IgD-negative memory B cell (primary cell): ENCODE results near the gene LIFR. TPM values are rescaled to one million over a fixed set of nuclear protein-coding genes. Genes with fewer than 3 reads are reported as not detected.

Experiments
- H3K27ac Mint-ChIP-seq, 3 donors: one replicate each; pipeline ENCODE4 v1.8.0; 2020 to 2022; ENCODE audit warnings: mild to moderate bottlenecking in 3 of 3, mixed read lengths in 3 of 3, moderate library complexity in 1 of 3
- H3K27me3 Mint-ChIP-seq: one replicate; pipeline ENCODE4 v1.8.0; 2021; ENCODE audit warnings: mixed read lengths
- H3K36me3 Mint-ChIP-seq: one replicate; pipeline ENCODE4 v1.8.0; 2020; ENCODE audit warnings: mild to moderate bottlenecking, mixed read lengths
- H3K4me1 Mint-ChIP-seq, 3 donors: one replicate each; pipeline ENCODE4 v1.8.0; 2020 to 2022; ENCODE audit warnings: mixed read lengths in 3 of 3, mild to moderate bottlenecking in 1 of 3
- H3K4me3 Mint-ChIP-seq, 4 donors: one replicate each; pipeline ENCODE4 v1.8.0; 2020 to 2022; ENCODE audit warnings: mild to moderate bottlenecking in 4 of 4, mixed read lengths in 4 of 4, moderate library complexity in 3 of 4
- H3K9me3 Mint-ChIP-seq, 3 donors: one replicate each; pipeline ENCODE4 v1.8.0; 2020 to 2021; ENCODE audit warnings: mixed read lengths in 3 of 3, mild to moderate bottlenecking in 1 of 3
- polyA plus RNA-seq: library from polyadenylated mRNA; unstranded; fragments of 300-500 nt; fragmentation: Illumina TruSeq; gene quantifications from one replicate; pipeline ENCODE4 v1.2.3, GENCODE V29; 2021

The LIFR gene
- polyA plus RNA-seq, 1 donor from 2014 or later: not detected

DNA sequence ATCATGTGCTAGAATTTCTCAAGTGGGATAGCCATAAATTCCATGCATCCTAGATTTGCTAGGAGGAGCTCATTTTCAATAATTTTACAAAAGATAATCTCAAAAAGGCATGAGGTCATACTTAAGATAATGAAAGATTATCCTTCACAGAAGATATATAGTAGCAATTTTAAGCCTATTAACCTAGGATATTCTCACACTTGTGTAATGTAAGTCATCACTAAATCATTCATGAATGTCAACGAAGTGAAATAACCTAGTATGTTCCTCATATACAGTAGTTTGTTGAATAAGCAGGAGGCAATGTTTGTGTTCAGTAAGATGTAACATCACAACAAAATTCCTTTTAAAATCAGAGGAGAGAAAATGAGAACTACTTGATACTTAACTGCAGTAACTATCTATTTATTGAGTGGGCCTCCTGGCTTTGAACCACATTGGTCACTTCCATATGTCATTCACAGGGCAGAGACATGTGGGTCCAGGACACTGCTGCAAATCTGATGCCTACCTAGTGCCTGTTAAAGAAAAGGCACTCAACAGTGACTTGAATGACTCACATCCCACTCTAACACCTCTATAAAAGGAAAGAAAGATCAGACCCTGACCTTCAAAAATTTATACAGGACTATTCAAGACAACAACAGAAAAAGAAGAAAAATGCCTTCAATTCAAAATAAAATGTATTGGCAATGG, 8.2 kb downstream of the LIFR start:
- H3K36me3 Mint-ChIP-seq: peaks cover 2% of the 10 kb centered on the region
- no peaks in the 10 kb centered on the region for H3K4me1 Mint-ChIP-seq
- peaks cover 22% of the 10 kb centered on the region for H3K27me3 Mint-ChIP-seq
- H3K4me3 Mint-ChIP-seq: no peak overlapping the region
- H3K9me3 Mint-ChIP-seq: no peaks in the 10 kb centered on the region
- H3K27ac Mint-ChIP-seq: no peak overlapping the region

DNA sequence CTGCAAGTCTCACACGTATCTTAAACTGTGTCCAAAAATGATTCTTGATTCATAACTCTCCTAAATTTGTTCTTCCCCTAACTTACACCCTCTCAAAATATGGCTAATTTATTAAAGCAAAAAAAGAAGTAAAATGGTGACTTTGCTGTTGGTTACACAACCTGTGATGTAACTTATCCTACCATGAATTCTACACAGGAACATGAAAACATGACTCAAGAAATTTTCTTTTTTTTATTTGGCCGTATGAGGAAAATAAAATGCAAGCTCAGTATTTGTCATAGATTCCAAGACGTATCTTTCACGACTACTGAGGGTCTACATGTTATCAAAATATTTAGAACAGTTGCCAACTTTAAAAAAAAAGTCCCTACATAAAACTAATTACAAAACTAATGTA, 9.2 kb downstream of the LIFR start:
- no peak overlapping the region for H3K4me3 Mint-ChIP-seq
- H3K27ac Mint-ChIP-seq: no peak overlapping the region
- peaks cover 15% of the 10 kb centered on the region for H3K27me3 Mint-ChIP-seq
- no peaks in the 10 kb centered on the region for H3K9me3 Mint-ChIP-seq
- H3K4me1 Mint-ChIP-seq: no peaks in the 10 kb centered on the region
- peaks cover 2% of the 10 kb centered on the region for H3K36me3 Mint-ChIP-seq

DNA sequence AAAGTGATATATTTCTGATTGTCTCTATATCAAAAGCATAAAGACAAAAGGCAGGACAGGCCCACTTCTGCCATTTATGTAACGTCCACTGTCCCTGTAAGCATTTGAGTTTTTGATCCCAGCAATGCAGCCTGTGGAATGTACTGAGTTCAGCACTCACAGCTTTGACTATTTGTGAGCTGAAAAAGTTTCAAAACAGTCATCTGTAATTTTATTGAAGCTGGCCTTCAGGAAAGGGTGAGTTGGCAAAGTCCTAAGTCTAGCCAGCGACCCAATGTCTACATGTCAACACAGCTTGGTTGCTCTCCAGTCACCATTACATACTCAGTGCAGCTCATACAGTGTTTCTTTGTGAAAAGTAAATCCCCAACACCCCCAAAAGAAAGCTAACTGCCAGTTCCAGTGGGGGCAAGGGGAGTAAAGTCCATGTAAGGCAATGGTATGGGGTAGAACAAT, 9.7 kb downstream of the LIFR start:
- Mint-ChIP-seq H3K4me1 (no peaks in the 10 kb centered on the region), H3K27ac (no peak overlapping the region), H3K27me3 (peaks cover 15% of the 10 kb centered on the region), H3K4me3 (no peak overlapping the region), H3K9me3 (no peaks in the 10 kb centered on the region), H3K36me3 (peaks cover 2% of the 10 kb centered on the region)

DNA sequence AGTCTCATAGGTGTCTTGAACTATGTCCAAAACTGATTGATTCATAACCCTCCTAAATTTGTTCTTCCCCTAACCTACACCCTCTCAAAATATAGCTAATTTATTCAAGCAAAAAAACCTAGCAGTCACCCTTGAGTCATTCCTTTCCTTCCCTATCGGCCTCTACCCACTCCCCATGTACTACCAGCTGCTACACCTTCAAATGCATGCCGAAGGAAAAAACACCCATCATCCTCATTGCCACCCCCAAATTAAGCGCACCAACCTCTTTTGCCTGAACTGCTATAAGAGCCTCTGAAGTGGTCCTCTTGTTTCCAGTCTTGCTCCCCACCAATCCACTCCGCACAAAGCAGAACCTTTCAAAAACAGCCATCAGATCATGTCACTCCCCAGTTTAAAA, 12.6 kb downstream of the LIFR start:
- peaks cover 4% of the 10 kb centered on the region for H3K36me3 Mint-ChIP-seq
- no peaks in the 10 kb centered on the region for H3K9me3 Mint-ChIP-seq
- H3K27me3 Mint-ChIP-seq: peaks cover 14% of the 10 kb centered on the region
- no peaks in the 10 kb centered on the region for H3K4me1 Mint-ChIP-seq
- H3K4me3 Mint-ChIP-seq: no peak overlapping the region
- no peak overlapping the region for H3K27ac Mint-ChIP-seq

DNA sequence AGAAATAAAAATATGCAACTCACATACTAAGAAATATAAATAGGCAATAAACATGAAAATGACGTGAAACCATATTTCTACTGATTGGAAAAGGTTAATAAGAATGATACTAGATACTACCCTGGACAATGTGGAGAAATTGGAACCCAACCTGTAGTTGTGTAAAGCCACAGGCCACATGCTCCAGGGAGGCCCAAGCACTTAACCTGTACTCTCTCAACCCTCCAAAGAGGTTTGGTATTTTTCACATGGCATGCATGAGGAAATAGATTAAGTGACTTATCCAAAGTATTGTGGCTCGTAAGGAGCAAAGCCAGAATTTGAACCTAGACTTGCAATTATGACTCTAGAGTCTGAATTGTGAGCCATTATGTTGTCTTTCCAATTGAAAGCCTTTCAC, 13.4 kb downstream of the LIFR start:
- Mint-ChIP-seq H3K9me3 (peaks cover 0 to under 1% (median 0%) of the 10 kb centered on the region in 3 donors), H3K27ac (no peak overlapping the region), H3K4me3 (no peak overlapping the region), H3K36me3 (peaks cover 4% of the 10 kb centered on the region), H3K27me3 (peaks cover 22% of the 10 kb centered on the region), H3K4me1 (no peaks in the 10 kb centered on the region)

DNA sequence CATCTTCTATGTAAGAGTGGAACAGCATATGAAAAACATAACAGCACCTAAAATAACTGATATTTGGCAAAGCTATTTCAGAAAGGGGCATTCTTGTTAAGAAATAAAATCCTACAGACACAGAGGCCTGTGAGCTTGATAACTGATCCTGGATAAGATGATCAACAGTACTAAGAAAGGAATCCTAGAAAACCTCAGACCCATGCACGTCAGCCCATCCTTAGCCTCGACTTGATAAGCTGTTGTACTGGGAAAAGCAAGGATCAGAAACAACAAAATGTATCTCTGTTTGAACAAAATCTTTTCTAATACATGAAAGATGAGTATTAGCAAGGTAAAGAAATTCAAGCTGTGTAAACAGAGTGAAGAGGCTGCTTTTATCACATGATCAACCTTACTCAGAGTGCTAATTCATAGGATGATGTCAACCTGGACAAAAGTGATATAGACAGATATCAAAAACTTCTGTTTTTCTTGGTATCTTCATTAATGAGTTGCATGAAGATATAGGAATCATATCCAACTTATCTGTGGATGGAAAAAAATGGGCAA, 15.2 kb downstream of the LIFR start:
- H3K36me3 Mint-ChIP-seq: peaks cover 4% of the 10 kb centered on the region
- H3K4me1 Mint-ChIP-seq: no peaks in the 10 kb centered on the region
- no peak overlapping the region for H3K4me3 Mint-ChIP-seq
- H3K9me3 Mint-ChIP-seq: peaks cover 0 to 3% (median 0%) of the 10 kb centered on the region in 3 donors
- H3K27me3 Mint-ChIP-seq: peaks cover 22% of the 10 kb centered on the region
- no peak overlapping the region for H3K27ac Mint-ChIP-seq

DNA sequence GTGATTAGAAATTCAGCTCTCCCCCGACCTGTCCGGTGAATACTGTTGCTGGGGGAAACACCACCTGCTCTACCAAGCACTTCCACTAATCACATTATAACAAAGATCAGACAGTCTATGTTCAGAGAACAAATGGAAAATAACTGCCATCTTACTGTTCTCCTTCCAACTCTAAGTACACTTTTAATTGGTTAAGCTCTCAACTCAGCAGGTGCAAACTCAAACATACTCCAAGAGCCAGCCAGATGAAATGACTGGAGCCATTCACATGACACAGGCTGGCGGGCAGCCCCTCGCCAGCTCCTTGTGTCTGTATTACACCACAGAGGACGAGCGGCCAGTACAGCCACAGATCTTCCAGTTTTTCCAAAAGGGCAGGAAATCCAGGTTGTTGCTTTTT, 16.1 kb downstream of the LIFR start:
- H3K27ac Mint-ChIP-seq: no peak overlapping the region
- H3K9me3 Mint-ChIP-seq: peaks cover 0 to 3% (median 0%) of the 10 kb centered on the region in 3 donors
- H3K27me3 Mint-ChIP-seq: peaks cover 22% of the 10 kb centered on the region
- peaks cover 4% of the 10 kb centered on the region for H3K36me3 Mint-ChIP-seq
- no peak overlapping the region for H3K4me3 Mint-ChIP-seq
- H3K4me1 Mint-ChIP-seq: no peaks in the 10 kb centered on the region

DNA sequence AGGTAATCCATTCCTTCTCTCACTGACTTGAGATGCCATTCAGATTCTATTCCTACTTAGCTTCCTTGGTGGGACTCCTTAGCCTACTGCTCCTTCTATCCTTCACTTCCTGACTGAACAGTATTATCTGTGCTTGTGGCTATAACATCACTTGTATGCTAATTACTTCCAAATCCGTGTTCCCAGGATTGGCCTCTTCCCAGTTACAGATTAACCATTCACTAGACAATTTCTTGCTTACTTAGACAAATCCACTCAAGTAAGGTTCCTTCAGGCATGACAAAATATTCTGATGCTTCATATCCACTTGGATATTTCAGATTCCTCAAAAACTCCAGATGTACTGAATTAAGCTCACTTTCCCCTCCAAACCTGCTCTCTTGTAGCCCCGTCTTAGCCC, 18.3 kb downstream of the LIFR start:
- Mint-ChIP-seq H3K27ac (no peak overlapping the region), H3K9me3 (peaks cover 0 to 3% (median 0%) of the 10 kb centered on the region in 3 donors), H3K36me3 (peaks cover 1% of the 10 kb centered on the region), H3K27me3 (peaks cover 13% of the 10 kb centered on the region), H3K4me3 (no peak overlapping the region), H3K4me1 (no peaks in the 10 kb centered on the region)

DNA sequence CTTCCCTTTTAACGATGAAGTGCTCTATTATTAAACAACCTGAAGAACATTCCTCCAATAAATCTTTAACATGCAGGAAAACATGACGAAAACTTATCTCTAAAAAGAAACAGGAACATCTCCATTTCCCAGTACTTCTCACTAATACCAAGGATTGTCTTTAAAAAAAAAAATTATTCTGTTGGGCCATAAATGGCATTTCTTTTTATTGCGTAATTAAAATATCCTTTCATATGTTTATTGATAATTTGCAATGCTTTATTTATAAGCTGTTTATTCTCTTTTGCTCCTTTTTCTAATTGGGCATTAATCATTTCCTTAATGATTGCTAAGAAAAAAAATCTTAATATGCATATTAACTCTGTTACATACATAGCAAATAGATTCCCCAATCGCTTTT, 18.9 kb downstream of the LIFR start:
- peaks cover 14% of the 10 kb centered on the region for H3K27me3 Mint-ChIP-seq
- H3K9me3 Mint-ChIP-seq: peaks cover 0 to 3% (median 0%) of the 10 kb centered on the region in 3 donors
- H3K4me3 Mint-ChIP-seq: no peak overlapping the region
- no peak overlapping the region for H3K27ac Mint-ChIP-seq
- no peaks in the 10 kb centered on the region for H3K4me1 Mint-ChIP-seq
- peaks cover 1% of the 10 kb centered on the region for H3K36me3 Mint-ChIP-seq

DNA sequence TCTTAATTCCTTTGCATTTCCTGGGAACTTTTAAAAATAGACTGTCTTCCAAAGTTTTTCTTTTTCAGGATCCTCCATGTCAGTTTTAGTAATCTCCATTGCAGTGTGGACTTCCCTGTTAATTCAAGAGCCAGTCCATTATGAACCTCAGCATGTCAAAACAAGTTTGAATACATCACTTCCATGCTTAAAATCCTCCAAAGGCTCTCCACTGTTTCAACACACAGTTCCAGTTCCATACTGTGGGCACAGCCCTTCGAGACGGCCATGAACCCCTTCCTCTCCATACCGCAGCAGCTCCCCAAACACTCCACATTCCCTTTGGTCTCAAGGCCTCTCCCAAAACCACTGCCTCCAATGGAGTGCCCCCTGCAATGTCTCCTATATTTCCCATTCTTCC, 19.5 kb downstream of the LIFR start:
- H3K9me3 Mint-ChIP-seq: peaks cover 0 to 3% (median 0%) of the 10 kb centered on the region in 3 donors
- H3K4me3 Mint-ChIP-seq: no peak overlapping the region
- H3K27ac Mint-ChIP-seq: no peak overlapping the region
- H3K27me3 Mint-ChIP-seq: peaks cover 18% of the 10 kb centered on the region
- H3K4me1 Mint-ChIP-seq: no peaks in the 10 kb centered on the region
- peaks cover 1% of the 10 kb centered on the region for H3K36me3 Mint-ChIP-seq

DNA sequence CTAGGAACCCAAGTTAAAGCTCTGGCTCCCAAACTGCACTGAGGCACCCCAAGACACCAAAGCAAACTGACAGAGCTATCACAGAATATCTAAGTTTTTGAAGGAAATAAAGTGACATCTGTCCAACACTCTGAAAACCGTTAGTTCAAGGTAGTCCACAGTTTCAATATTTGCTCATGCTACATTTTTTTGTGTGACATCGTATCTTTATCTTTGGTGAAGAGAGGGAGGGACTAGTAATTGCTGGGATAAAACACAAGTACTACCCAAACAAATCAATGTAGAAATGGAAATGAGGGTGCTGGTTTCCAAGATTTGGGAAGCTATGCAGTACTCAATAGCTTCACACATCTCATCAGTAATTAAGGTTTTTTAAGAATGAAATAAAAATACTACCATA, 20.6 kb downstream of the LIFR start:
- H3K27ac Mint-ChIP-seq: no peak overlapping the region
- no peak overlapping the region for H3K4me3 Mint-ChIP-seq
- H3K9me3 Mint-ChIP-seq: peaks cover 0 to 3% (median 0%) of the 10 kb centered on the region in 3 donors
- no peaks in the 10 kb centered on the region for H3K4me1 Mint-ChIP-seq
- no peaks in the 10 kb centered on the region for H3K36me3 Mint-ChIP-seq
- H3K27me3 Mint-ChIP-seq: peaks cover 18% of the 10 kb centered on the region

DNA sequence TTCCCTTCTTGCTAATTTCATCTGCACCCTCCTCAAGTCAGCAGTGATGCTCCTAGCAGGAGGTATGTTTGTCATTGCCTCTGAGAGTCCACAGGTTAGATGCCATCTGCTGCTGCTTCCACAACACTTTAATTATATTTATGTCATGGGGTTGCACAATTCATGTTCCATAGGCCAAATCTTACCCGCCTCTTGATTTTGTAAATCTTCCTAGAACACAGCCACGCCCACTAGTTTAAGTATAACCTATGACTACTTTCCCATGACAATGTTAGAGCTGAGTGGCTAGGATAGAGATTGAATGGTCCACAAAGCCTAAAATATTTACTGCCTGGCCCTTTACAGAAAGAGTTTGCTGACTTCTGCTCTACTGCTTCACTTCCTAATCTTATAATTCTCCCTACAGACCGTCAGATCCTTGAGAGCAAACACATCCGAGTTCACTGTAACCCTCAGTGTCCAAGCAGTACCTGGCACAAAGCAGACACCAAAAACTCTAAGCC, 21.1 kb downstream of the LIFR start:
- peaks cover 0 to 3% (median 0%) of the 10 kb centered on the region in 3 donors for H3K9me3 Mint-ChIP-seq
- no peaks in the 10 kb centered on the region for H3K36me3 Mint-ChIP-seq
- no peak overlapping the region for H3K27ac Mint-ChIP-seq
- no peaks in the 10 kb centered on the region for H3K4me1 Mint-ChIP-seq
- no peak overlapping the region for H3K4me3 Mint-ChIP-seq
- peaks cover 16% of the 10 kb centered on the region for H3K27me3 Mint-ChIP-seq

DNA sequence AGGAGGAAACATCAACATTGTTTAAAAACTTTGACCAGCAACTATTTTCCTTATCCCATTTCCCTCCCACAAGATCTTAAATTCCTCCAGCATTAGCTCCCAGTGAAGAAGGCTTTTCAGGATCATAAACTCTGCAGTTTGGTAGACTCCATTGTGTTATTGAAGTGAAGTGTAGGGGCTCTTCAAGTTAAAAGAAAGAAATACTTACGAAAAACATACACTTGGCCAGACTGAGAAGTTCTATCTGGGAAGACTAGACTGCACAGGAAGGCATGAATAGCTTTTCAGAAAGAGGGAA, 22.3 kb downstream of the LIFR start:
- H3K4me1 Mint-ChIP-seq: no peaks in the 10 kb centered on the region
- no peaks in the 10 kb centered on the region for H3K36me3 Mint-ChIP-seq
- peaks cover 14% of the 10 kb centered on the region for H3K27me3 Mint-ChIP-seq
- H3K27ac Mint-ChIP-seq: peak overlapping the region in 1 of 3 donors; percentile 18
- H3K4me3 Mint-ChIP-seq: no peak overlapping the region
- H3K9me3 Mint-ChIP-seq: peaks cover 0 to 3% (median 0%) of the 10 kb centered on the region in 3 donors

DNA sequence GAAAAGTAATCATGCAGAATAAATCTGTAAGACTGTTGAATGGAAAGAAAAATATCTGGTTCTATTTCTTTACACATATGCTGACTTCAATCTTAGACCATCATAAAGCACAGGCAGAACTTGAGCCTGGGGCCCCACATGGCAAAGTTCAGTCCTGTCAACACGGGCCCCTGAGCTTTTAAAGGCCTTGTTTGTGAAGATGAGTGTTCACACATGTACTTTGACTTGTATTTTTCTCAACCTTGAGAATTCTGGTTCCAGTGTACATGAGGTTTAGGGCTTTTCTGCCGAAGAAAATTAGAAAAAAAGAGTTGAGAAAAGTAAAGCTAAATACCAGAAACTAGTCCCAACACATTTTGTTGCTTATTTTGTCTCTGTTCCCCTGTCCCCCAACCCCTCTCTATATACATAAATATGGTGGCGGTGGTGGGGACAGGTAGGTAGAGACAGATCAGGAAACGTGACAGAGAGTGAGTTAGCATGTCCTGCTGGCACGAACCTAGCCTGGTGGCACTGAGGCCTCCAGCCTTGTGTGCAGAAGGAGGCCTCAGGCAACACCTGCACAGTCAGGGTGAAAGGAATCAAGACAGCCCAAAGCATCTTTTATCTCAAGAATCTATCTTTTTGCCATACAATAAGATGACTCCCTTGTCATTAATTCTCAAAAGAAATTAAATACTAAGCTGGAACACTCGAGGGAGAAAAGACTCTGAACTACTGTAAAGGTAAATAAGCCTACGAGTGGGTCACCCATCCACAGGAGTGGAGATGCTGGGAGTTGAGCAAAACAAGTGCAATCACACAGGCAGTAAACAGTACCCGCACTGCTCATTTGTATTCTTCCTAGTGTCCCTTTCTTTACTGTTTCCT, 22.9 kb downstream of the LIFR start:
- H3K27ac Mint-ChIP-seq: no peak overlapping the region
- peaks cover 9% of the 10 kb centered on the region for H3K27me3 Mint-ChIP-seq
- no peaks in the 10 kb centered on the region for H3K4me1 Mint-ChIP-seq
- H3K4me3 Mint-ChIP-seq: no peak overlapping the region
- no peaks in the 10 kb centered on the region for H3K36me3 Mint-ChIP-seq
- peaks cover 0 to 3% (median 0%) of the 10 kb centered on the region in 3 donors for H3K9me3 Mint-ChIP-seq

DNA sequence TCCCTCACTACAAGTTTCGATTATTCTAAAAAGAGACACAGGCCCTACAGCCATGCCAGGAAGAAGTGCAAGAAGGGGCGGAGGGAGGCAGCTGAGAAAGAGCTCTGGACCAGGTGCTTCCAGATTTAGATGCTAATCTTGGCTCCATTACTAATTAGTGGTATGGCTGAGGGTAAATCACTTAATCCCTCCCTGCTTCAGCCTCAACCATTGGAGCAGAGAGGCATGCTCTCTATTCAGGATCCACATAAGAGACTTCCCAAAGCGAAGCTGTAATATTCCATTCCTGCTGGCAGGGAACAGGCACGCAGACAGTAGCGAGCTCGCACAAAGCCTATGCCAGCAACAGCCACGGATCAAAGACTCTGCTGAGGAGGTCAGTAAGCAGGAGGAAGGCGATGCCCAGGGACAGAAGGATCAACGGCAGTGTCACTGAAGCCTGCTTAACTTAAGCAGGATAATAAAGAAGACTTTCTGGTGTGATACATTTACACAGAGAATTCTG, 24.2 kb downstream of the LIFR start:
- Mint-ChIP-seq H3K36me3 (no peaks in the 10 kb centered on the region), H3K27me3 (peaks cover 4% of the 10 kb centered on the region), H3K27ac (peak overlapping the region in 1 of 3 donors; percentile 61), H3K4me1 (peaks cover 11 to 12% (median 12%) of the 10 kb centered on the region in 3 donors), H3K9me3 (peaks cover 0 to 5% (median 0%) of the 10 kb centered on the region in 3 donors), H3K4me3 (no peak overlapping the region)
